Lower leg skin (tissue), 3 donors: ENCODE results near the gene RNF144A.

ENCODE experiments used
- CTCF ChIP-seq, 3 donors: fragments of 450-650 bp; IDR thresholded peaks; one replicate each; pipeline ENCODE4 v1.5.1; 2016; ENCODE audit warnings: antibody characterized with exemption in 3 of 3, mild to moderate bottlenecking in 3 of 3, moderate library complexity in 2 of 3
- POLR2A ChIP-seq, 2 donors: fragments of 450-650 bp; IDR thresholded peaks; one replicate each; pipeline ENCODE4 v1.6.1; 2016 to 2017; ENCODE audit warnings: antibody characterized with exemption in 2 of 2, mild to moderate bottlenecking in 1 of 2, moderate library complexity in 1 of 2

DNA sequence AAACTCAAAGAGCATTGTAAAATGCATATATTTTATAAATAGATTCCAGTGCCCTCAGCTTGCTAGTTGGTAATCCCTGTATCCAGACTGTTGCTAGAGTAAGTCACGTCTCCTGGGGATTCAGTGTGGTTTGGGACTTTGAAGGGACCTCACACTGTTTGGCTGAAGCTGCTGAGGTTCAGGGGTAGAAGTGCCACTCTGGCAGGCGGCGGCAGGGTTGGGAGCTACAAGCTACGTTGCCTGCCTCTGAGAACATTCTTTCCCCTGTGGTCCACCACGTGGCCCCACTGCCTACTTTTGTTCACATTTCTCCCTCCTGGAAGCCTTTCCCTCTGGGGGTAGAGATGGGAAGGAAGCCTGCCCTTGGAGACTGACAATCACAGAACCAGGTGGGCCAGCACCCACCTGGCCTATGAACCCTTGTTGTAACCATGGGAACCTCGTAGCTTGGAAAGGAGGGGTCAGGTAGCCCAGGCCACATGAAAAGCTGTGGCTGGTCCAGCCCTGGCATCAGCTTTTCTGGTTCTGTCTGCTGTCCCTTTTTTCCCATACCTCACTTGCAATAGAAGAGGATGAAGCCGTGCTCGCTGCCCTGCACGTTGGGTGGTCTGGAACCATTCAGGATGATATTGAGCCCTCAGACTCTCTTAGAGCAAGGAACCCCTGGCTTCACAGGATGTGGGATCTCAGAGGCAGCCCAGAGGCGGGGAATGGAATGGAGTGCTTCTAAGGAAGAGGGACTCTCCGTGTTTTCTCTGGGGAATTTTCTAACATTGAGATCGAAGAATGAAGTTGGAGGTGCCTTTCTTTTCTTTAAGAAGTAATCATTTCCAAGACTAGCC lies 2.9 kb downstream of the RNF144A start:
- TF ChIP-seq CTCF (IDR thresholded peaks at IDR 0.05) (no peak), POLR2A (IDR thresholded peaks at IDR 0.05) (no peak)
